GM12878 (cell line): ENCODE results near the gene TP53TG3.
"Not testable (repeated sequence)": the region's sequence is repeated elsewhere in the genome, so short reads cannot be mapped to it uniquely, and the experiment has no call there.

ENCODE experiments used
- ATF2 ChIP-seq: IDR thresholded peaks from 2 replicates; pipeline ENCODE4 v1.6.1; 2012; ENCODE audit warnings: low read length, inconsistent platforms
- BCL3 ChIP-seq: IDR thresholded peaks from 2 replicates; pipeline ENCODE4 v1.6.1; 2011; ENCODE audit warnings: borderline replicate concordance, low read depth, mild to moderate bottlenecking, moderate library complexity, low read length; ENCODE audit not compliant: insufficient read depth, poor library complexity, severe bottlenecking
- E2F4 ChIP-seq: IDR thresholded peaks from 2 replicates; pipeline ENCODE4 v1.6.1; 2012; ENCODE audit warnings: low read depth, low read length, improper control_type of control experiment
- EGR1 ChIP-seq, 2 experiments: IDR thresholded peaks; 1 replicate in 1 of 2; 2 replicates in 1 of 2; pipeline ENCODE4 v1.6.1; 2011 to 2012; ENCODE audit warnings: low read depth in 2 of 2, low read length in 2 of 2, borderline replicate concordance in 1 of 2, mild to moderate bottlenecking in 1 of 2, moderate library complexity in 1 of 2
- FOS ChIP-seq: IDR thresholded peaks from 3 replicates; pipeline ENCODE4 v1.6.1; 2011; ENCODE audit warnings: borderline replicate concordance; ENCODE audit not compliant: insufficient read length; ENCODE audit errors: extremely low read depth
- IRF3 ChIP-seq: fragments of 450-650 bp; IDR thresholded peaks from 2 replicates; pipeline ENCODE4 v1.6.1; 2014; ENCODE audit warnings: mild to moderate bottlenecking
- KAT2A ChIP-seq: conservative IDR thresholded peaks from 2 replicates; pipeline ENCODE4 v1.6.1; 2011; ENCODE audit warnings: low read depth, low read length; ENCODE audit not compliant: control insufficient read depth
- NFYB ChIP-seq: IDR thresholded peaks from 2 replicates; pipeline ENCODE4 v1.6.1; 2011; ENCODE audit warnings: low read depth, mild to moderate bottlenecking, low read length, improper control_type of control experiment, moderate library complexity; ENCODE audit not compliant: insufficient read depth
- POLR2A ChIP-seq: IDR thresholded peaks from 2 replicates; pipeline ENCODE4 v1.6.1; 2011; ENCODE audit warnings: low read depth, mild to moderate bottlenecking, low read length
- SIN3A ChIP-seq: IDR thresholded peaks from 2 replicates; pipeline ENCODE4 v1.6.1; 2012; ENCODE audit warnings: low read depth, low read length, improper control_type of control experiment
- TAF1 ChIP-seq: IDR thresholded peaks from 2 replicates; pipeline ENCODE4 v1.6.1; 2011; ENCODE audit warnings: mild to moderate bottlenecking, low read depth, low read length, borderline replicate concordance
- TF ChIP-seq, protein P1 (sequence below), 3 experiments: IDR thresholded peaks in 2 of 3; conservative IDR thresholded peaks in 1 of 3; 2 replicates each; pipeline ENCODE4 v1.5.1; 2011; ENCODE audit warnings: low read depth in 3 of 3, low read length in 3 of 3, mild to moderate bottlenecking in 3 of 3, control low read depth in 2 of 3, moderate library complexity in 2 of 3, inconsistent platforms in 1 of 3, mixed read lengths in 1 of 3; ENCODE audit not compliant: control insufficient read depth in 2 of 3, insufficient read depth in 1 of 3; ENCODE audit errors: extremely low read depth in 1 of 3
- TF ChIP-seq, protein P2 (sequence below): fragments of 450-650 bp; formaldehyde crosslinking; IDR thresholded peaks from 2 replicates; pipeline ENCODE4 v1.5.0; 2022; ENCODE audit warnings: mild to moderate bottlenecking, missing genetic modification characterization
- TF ChIP-seq, protein P3 (sequence below): IDR thresholded peaks from 2 replicates; pipeline ENCODE4 v1.6.1; 2012; ENCODE audit warnings: mild to moderate bottlenecking, low read depth, low read length

- TF ChIP-seq, protein P1, sequence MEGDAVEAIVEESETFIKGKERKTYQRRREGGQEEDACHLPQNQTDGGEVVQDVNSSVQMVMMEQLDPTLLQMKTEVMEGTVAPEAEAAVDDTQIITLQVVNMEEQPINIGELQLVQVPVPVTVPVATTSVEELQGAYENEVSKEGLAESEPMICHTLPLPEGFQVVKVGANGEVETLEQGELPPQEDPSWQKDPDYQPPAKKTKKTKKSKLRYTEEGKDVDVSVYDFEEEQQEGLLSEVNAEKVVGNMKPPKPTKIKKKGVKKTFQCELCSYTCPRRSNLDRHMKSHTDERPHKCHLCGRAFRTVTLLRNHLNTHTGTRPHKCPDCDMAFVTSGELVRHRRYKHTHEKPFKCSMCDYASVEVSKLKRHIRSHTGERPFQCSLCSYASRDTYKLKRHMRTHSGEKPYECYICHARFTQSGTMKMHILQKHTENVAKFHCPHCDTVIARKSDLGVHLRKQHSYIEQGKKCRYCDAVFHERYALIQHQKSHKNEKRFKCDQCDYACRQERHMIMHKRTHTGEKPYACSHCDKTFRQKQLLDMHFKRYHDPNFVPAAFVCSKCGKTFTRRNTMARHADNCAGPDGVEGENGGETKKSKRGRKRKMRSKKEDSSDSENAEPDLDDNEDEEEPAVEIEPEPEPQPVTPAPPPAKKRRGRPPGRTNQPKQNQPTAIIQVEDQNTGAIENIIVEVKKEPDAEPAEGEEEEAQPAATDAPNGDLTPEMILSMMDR (IDR thresholded peaks at IDR 0.05 in 2 of 3, conservative IDR thresholded peaks at IDR 0.05 in 1 of 3; ENCODE audit: control insufficient read depth in 2 of 3, extremely low read depth in 1 of 3, insufficient read depth in 1 of 3, low read depth in 3 of 3, low read length in 3 of 3): not testable (repeated sequence)
- TF ChIP-seq NFYB; IRF3; SIN3A; KAT2A; ATF2; EGR1 (IDR thresholded peaks at IDR 0.05; ENCODE audit: borderline replicate concordance in 1 of 2, low read depth in 2 of 2, low read length in 2 of 2); TAF1; E2F4; BCL3; POLR2A; FOS: not testable (repeated sequence)
- TF ChIP-seq, protein P2, sequence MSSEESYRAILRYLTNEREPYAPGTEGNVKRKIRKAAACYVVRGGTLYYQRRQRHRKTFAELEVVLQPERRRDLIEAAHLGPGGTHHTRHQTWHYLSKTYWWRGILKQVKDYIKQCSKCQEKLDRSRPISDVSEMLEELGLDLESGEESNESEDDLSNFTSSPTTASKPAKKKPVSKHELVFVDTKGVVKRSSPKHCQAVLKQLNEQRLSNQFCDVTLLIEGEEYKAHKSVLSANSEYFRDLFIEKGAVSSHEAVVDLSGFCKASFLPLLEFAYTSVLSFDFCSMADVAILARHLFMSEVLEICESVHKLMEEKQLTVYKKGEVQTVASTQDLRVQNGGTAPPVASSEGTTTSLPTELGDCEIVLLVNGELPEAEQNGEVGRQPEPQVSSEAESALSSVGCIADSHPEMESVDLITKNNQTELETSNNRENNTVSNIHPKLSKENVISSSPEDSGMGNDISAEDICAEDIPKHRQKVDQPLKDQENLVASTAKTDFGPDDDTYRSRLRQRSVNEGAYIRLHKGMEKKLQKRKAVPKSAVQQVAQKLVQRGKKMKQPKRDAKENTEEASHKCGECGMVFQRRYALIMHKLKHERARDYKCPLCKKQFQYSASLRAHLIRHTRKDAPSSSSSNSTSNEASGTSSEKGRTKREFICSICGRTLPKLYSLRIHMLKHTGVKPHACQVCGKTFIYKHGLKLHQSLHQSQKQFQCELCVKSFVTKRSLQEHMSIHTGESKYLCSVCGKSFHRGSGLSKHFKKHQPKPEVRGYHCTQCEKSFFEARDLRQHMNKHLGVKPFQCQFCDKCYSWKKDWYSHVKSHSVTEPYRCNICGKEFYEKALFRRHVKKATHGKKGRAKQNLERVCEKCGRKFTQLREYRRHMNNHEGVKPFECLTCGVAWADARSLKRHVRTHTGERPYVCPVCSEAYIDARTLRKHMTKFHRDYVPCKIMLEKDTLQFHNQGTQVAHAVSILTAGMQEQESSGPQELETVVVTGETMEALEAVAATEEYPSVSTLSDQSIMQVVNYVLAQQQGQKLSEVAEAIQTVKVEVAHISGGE: not testable (repeated sequence)
- TF ChIP-seq, protein P3, sequence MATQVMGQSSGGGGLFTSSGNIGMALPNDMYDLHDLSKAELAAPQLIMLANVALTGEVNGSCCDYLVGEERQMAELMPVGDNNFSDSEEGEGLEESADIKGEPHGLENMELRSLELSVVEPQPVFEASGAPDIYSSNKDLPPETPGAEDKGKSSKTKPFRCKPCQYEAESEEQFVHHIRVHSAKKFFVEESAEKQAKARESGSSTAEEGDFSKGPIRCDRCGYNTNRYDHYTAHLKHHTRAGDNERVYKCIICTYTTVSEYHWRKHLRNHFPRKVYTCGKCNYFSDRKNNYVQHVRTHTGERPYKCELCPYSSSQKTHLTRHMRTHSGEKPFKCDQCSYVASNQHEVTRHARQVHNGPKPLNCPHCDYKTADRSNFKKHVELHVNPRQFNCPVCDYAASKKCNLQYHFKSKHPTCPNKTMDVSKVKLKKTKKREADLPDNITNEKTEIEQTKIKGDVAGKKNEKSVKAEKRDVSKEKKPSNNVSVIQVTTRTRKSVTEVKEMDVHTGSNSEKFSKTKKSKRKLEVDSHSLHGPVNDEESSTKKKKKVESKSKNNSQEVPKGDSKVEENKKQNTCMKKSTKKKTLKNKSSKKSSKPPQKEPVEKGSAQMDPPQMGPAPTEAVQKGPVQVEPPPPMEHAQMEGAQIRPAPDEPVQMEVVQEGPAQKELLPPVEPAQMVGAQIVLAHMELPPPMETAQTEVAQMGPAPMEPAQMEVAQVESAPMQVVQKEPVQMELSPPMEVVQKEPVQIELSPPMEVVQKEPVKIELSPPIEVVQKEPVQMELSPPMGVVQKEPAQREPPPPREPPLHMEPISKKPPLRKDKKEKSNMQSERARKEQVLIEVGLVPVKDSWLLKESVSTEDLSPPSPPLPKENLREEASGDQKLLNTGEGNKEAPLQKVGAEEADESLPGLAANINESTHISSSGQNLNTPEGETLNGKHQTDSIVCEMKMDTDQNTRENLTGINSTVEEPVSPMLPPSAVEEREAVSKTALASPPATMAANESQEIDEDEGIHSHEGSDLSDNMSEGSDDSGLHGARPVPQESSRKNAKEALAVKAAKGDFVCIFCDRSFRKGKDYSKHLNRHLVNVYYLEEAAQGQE: not testable (repeated sequence)
These were observed 29.8 kb downstream of the TP53TG3 start for GRCh38 chr16:32646177-32646576.
